HG03045 (cell line): ENCODE measurements around the gene TCEAL4.

Experiments used
- ATAC-seq: cut with Tn5 transposase; IDR thresholded peaks from one replicate; pipeline ENCODE4 v1.9.1; 2021; ENCODE audit warnings: mild to moderate bottlenecking, moderate library complexity; ENCODE audit not compliant: unreplicated experiment

The TCEAL4 gene

DNA sequence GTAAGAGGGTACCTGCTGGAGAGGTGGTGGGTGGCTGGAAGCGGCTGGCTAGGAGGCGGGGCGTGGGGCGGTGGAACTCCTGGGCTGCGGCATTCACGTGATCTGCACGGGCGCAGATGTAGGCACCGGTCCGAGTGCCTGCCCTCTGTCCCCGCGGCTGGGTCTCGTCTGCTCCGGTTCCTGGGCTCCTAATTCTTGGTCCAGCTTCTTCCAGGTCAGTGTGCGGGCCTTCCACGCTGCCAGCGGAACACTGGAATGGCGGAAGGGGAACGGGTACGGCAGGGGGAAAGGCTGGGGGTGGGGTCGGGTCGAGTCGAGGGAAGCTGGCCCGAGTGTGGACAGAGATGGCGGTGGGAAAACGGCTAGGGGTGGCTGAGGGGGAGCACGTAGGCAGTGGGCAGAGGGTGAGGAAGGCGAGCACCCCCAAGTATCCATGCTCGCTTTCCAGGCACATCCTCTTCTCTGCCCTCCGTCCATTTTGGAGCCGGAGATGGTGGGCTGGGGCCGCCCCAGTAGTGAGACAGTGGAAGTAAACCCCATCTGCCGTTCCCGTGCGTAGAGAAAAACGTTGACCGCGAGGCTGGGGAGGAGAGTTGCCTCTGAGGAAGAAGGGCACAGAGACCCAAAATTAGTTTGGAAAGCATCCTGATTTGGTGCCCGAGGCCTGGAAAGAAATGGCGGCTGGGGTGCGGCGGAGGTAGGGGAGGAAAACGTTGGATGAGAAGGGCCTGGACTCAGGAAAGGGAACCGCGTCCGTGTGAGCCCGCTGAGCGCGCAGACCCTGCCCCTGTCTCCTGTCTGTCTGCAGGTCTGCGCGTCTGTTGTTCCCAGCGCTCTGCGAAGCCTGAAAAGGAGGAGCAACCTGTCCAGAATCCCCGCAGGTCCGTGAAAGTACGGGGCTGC lies at the start of gene TCEAL4:
Gene TCEAL4 (plus strand): TSS at position 105 of the 903 bp plus-strand sequence. CDS start 1,161 bp downstream, outside the sequence.
- peak; percentile 76 for ATAC-seq

DNA sequence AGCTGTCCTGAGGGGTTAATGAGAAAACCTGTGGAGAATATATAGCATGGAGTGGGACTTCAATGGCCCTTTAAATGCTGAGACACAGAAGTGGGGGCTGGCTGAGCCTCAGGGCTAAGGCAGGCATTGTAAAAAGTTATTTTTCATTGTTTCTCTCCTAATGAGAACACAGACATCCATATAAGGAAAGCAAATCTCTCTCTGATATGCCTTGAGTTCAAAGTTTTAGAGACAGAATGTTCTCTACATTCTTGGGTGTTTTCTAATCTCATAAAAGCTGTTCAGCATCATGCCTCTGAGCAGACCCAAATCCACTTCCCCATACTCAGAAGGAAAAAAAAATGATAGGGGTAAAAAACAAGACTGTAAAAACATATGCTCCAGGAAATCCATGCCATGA lies 49.2 kb upstream of the TCEAL4 start:
- ATAC-seq, result no peak

DNA sequence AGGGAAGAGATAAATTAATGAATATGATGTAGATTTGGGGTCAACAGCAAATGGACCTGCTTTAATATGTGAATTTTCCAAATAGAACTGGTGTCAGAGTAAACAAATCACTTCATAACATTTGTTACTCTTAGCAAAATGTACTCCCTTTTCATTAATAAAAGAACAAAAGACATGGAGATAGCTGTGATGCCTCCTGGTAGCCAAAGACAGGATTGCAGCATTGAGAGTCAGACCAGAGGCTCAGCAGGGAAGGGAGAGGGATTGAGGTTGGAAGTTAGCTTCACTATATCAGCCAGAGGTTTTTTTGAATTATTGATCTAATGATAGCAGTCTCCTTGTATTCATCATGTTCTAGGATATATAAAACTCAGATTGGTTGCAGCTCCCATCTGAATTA lies 48.6 kb upstream of the TCEAL4 start:
- no peak for ATAC-seq

DNA sequence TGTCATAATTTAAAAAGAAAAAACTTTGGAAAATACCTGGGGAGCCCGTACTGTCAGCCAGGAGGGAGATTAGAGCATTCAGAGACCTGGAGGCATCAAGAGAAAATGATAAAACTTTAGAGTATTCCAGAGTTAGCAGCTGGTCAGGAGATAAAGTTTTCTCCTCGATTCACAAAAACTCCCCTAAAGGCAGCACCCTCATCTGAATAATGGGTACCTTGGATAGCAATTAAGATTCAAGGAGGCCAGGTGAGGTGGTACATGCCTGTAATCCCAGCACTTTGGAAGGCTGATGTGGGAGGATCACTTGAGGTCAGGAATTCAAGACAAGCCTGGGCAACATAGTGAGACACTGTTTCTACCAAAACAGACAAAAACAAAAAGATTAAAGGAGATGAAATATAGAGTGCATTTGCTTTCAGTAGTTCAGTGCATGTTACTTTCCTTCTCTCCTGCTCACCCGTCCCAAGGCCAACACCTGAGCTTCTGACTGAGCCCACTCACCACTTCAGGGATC lies 47.4 kb upstream of the TCEAL4 start:
- no peak for ATAC-seq

DNA sequence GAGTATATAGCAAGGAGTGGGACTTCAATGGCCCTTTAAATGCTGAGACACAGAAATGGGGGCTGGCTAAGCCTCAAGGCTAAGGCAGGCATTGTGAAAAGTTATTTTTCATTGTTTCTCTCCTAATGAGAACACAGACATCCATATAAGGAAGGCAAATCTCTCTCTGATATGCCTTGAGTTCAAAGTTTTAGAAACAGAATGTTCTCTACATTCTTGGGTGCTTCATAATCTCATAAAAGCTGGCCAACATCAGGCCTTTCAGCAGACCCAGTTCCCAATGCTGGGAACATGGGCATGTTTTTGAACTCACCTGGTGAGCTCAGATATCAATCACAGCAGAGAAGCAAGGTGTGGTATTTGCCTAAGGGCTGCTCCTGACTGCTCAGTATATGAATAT lies 46.6 kb upstream of the TCEAL4 start:
- ATAC-seq, result no peak

DNA sequence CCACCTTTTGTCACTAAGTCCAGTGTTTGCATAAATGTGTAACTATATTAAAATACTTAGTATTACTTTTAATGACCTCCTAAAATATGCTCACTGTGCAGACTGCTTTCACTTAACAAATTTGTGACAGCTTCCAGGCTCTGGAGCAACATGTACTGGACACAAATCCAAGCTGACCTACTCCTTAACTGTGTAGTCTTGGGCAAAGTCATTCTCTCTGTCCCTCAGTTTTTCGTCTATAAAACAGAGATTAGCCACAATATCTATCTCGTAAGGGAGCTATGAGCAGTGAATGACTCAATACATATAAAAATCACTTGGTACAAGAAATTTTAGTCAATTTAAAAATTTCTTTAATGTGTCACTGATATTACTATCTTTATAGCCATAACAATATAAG lies 45.6 kb upstream of the TCEAL4 start:
- ATAC-seq, result no peak

DNA sequence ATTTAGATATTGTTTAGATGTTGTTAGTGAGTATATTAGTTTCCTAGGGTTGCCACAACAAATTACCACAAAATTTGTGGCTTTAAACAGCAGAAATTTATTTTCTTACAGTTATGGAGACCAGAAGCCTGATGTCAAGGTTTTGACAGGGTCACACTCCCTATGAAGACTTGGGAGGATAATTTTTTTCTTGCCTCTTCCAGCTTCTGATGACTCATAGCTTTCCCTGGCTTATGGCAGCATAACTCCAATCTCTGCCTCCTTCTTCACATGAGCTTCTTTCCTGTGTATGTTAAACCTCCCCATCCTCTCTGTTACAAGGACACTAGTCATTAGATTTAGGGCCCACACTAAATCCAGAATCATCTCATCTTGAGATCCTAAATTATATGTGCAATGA lies 45.2 kb upstream of the TCEAL4 start:
- ATAC-seq, result no peak

DNA sequence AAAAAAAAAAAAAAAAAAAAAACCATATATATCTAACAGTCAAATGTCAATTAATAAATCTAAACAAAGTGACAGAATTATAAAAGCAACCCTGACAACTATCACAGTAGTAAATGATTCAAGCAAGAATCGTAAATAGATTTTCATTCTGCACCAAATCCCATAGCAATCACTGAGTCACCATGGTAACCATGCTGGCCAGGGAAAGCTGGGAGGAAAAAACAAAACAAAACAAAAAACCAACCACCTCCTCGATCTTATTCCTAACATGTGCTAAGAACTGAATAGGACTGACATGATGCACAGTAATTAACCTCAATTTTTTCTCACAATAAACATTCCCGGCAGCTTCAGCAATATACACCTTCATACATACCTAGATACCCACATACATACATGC lies 35.4 kb upstream of the TCEAL4 start:
- no peak for ATAC-seq

DNA sequence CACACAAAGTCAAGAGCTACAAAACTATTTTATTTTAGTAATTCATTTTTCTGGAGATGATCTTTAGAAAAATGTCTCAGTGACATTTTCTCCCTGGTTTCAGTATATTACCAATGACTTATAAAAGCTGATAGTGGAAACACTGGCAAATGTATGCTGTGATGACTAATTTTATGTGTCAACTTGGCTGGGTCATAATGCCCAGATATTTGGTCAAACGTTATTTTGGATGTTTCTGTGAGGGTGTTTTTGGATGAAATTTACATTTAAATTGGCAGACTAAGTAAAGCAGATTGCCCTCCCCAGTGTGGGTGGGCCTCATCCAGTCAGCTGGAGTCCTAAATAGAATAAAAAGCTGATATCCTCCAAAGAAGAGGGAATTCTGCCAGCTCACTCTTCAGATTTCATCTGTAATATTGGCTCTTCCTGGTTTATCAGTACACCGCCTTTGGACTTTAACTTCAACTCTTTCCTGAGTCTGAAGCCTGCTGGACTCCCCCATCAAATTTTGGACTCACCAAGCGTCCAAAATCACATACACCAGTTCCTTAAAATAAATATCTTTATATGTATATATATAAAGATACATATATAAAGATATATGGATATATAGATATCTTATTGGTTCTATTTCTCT lies 34.8 kb upstream of the TCEAL4 start:
- no peak for ATAC-seq

DNA sequence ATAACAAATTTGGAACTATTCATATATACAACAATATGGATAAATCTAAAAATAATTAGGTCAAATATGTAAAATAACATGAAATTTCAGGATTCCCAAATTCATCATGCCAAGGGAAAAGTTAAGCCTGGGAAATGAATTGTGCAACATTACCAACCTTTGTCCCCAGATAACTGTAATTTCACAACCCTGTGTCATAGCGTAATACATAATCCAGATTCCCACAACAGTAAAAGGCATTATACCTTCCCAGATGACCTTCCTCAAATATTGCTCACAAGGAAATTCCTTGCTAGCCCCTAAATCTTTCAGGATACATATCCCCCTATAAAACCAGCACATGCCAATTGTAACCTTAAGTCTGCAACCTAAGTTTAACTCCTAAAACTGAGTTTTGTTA lies 33.1 kb upstream of the TCEAL4 start:
- ATAC-seq, result no peak

DNA sequence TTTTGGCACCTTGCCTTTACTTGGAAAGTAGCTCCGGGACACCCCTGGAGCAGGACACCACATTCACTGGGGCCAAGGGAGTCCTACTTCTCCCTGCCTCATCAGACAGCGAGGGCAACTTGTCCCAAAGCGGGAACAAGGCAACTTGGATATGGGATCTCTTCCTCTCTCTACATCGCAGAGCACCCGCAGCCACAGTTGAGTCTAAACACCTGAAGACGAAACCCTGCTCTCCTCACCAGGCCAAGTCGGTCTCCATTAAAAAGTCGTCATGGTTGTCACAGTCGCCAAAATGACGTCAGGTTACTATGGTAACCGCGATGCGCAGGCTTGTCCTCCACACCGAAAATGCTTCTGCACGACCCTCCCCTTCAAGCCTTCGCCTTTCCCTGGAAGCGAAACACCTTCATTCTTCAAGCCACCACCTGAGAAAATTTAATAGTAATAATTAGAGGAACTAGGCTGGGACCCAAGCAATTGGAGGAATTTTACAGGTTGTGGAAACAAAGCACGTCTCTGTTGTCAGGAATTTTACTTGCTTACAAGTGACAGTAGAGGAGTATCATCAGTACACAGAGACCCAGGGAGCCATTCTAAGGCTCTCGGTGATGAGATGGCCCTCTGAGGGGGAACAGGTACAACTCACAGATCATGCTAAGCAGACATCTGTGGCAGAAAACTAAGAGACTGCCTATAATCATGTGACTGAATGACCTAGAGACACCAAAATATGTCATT lies 30.5 kb upstream of the TCEAL4 start:
- ATAC-seq, result peak; percentile 97

DNA sequence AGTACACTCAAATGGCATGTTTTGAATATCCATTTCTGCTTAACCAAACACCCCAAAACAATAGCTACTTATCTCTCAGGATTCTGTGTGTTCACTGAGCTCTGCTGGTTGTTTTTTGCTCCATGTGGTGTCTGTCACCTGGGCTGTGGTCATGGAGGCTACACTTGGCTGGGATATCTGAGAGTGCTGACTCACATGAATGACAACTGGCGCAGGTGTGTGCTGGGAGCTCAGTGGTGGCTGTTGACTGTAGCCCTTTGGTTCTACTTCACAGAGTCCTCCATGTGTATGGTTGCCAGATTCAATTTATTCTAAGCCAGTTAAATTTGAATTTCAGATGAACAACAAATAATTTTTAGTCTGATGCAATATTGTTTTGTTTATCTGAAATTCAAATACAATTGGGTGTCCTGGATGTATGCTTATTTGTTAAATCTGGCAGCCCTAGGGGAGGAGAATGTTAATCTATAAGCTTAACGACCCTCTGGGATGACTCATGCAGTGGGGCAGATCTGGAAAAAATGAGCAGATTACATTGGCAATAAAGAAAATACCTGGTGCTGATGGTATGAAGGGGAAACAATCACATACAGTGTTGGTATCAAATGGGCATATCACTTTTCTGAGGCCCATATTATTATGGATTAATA lies 28.2 kb upstream of the TCEAL4 start:
- ATAC-seq, result no peak

DNA sequence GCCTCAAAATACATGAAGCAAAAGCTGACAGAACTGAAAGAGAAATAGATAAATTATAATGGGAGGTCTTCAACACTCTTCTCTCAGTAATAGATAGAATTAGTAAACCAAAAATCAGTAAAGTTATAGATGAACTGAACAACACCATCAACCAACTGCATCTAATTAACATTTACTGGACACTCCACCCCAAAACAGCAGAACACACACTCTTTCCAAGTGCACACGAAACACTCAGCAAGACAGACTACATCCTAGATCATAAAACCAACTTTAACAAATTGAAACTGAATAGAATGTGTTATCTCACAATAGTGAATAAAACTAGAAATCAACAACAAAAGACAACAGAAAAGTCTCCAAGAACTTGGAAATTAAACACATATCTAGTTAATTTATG lies 25.1 kb upstream of the TCEAL4 start:
- ATAC-seq, result no peak

DNA sequence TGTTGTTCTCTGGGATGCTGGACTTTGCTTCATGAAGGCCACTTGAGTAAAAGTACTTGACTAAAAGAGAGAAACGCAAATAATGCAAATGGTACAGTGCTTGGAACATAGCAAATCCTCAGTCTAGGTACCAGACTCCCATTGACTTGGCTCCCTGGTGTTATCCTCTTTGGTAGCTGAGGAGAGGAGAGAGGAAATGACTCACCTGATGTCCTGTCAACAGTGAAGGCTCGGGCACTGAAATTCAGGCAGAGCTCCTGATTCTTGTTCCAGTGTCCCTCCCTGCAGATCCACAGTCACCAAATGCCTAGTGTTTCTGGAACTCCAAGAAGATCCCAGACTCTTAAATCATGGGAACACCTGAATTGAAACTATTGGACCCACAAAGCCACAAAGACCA lies 22.5 kb upstream of the TCEAL4 start:
- ATAC-seq, result no peak

DNA sequence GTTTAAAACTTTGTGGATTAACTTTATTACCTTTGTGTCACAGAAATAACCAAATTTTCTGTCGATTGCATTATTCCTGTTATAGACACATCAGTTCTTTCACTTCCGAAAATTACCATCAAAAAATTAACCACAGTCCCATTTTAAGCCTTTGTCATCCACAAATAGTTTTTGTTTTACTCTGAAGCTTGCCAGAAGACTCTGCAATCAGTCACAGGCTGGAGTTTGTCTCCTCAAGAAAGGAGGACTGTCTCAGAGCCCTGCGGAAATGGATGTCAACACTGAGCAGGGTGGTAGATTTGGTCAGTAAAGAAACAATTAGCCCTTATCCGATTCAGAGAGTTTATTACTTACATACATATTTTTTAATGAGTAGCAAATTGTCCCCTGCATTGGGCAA lies 20.1 kb upstream of the TCEAL4 start:
- peak; percentile 52 for ATAC-seq

DNA sequence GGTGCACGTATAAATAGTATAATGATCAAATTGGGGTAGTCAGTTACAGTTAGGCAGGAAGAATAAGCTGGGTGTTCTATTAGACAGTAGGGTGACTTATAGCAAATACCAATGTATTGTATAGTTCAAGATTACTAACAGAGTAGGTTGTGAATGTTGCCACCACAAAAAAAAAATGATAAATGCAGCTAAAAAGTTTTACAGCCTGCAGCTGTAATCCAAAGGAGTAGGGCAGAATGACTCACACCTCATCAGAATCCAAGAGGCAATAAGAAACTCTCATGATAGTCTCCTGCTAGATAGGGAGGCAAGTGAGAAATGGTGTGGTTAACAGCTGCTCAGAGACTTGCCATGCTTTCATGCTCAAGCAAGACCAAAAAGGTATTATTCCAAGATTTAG lies 19.6 kb upstream of the TCEAL4 start:
- ATAC-seq, result peak; percentile 31

DNA sequence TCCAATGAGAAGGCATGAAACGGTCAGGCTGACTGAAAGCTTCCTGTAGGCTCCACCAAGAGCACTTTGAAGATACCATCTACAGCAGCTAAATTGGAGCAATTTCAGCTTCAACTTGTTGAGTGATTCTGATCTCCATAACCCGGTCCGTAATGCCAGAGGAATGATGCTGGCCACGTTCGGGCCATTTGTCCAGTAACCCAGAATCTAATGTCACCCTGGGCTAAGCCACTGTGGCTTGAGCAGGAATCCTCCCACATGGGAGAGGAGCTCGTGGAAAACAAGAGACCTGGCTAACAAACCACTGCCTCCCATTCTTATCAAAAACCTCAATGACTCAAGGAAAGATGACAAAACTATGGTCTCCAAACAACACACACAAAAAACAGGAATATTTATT lies 14.2 kb upstream of the TCEAL4 start:
- no peak for ATAC-seq

DNA sequence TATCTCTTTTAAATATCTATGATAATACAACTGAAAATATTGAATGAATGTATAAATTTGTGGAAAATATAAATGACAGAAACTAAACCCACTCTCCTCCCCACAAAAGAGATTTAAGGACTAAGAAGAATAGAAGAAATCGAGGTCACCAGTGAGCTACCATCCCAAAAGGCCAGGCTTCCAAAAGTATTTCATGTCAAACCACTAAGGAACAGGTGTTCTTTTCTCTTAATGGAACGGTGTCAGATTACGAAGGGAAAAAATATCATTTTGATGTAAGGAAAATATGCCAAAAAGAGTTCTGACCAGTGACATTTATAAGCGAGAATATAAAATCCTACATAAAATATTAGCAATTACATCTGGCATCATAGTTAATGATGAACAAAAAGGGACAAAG lies 13.6 kb upstream of the TCEAL4 start:
- ATAC-seq, result no peak

DNA sequence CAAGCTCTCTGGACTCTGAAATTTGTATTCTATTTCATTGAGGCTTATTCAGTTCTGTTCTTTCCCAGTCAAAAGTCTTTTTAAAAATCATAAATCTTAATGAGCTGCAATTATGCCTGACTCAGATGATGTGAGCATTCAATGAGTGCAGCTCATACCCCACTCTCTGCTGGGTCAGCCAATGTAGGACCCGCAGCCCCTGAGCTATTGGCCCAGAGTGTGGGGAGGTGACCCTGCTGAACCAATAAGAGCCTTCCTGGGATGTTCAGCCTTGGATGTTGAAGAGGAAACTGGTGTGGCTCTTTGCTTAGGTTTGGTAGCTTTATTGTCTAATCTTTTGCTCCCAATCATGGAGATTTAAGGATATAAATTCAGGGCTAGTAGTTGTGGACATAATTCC lies 12.1 kb upstream of the TCEAL4 start:
- ATAC-seq, result no peak

DNA sequence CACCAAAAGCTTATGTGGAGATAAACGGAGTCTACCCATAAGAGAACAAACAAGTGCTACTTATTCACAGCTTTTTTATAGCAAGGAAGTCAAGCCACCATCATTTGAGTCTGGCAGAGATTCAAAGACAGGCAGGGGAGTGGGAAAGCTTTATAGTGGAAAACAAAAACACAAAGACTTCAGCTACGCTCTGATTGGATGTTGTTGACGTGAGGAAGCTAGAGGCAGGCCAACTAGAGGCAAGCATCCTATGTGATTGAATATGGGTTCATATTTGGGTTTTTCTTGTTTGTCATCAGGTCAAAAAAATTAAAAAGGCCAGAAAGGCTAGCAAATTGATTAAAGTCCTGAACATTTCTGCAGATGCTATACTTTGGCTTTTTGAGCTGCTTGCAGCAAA lies 719 bp upstream of the TCEAL4 start:
- no peak for ATAC-seq

DNA sequence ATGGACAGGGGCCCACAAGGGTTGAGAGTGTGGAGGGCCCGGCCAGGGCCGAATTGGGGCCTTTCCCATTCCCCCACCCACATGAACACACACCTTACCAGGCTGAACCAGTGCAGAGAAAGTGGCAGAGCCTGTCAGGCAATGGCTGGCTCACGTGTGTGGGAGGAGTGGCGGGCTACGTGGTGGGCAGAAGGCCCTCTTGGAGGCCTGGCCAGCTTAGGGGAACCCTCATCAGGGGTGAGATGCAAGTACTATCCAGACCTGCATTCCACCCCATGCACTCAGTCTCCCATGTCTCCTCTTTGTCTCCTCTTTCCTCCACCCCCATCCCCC lies 965 bp downstream of the TCEAL4 start:
- ATAC-seq, result peak; percentile 24
